Esophagus muscularis mucosa (tissue), 3 donors: ENCODE measurements around the gene IQGAP2.

Experiments used
- CTCF ChIP-seq, 3 experiments: fragments of 200-600 bp in 2 of 3; fragments of 450-650 bp in 1 of 3; sonication (generic) in 2 of 3; IDR thresholded peaks; one replicate each; pipeline ENCODE4 v1.5.1; 2017 to 2019; ENCODE audit warnings: antibody characterized with exemption in 3 of 3, mild to moderate bottlenecking in 2 of 3, moderate library complexity in 1 of 3
- POLR2A ChIP-seq: fragments of 450-650 bp; IDR thresholded peaks from one replicate; pipeline ENCODE4 v1.6.1; 2017; ENCODE audit warnings: antibody characterized with exemption, moderate library complexity, mild to moderate bottlenecking, low read depth

GRCh38 chr5:76477571-76477970, 74.5 kb downstream of the IQGAP2 start:
- no peak for TF ChIP-seq POLR2A
- TF ChIP-seq CTCF (IDR thresholded peaks at IDR 0.05), result no peak
